Activated naive CD8-positive, alpha-beta T cell (primary cell): Measurements from ENCODE around the gene EXOC4.

Experiments used
- H3K27ac Mint-ChIP-seq: one replicate; pipeline ENCODE4 v1.8.0; 2021; ENCODE audit warnings: mixed read lengths
- H3K27me3 Mint-ChIP-seq: one replicate; pipeline ENCODE4 v1.8.0; 2021; ENCODE audit warnings: mixed read lengths
- H3K36me3 Mint-ChIP-seq: one replicate; pipeline ENCODE4 v1.8.0; 2021; ENCODE audit warnings: mixed read lengths
- H3K4me1 Mint-ChIP-seq: one replicate; pipeline ENCODE4 v1.8.0; 2021; ENCODE audit warnings: low read depth, mixed read lengths
- H3K4me3 Mint-ChIP-seq: one replicate; pipeline ENCODE4 v1.8.0; 2021; ENCODE audit warnings: mild to moderate bottlenecking, mixed read lengths
- H3K9me3 Mint-ChIP-seq: one replicate; pipeline ENCODE4 v1.8.0; 2021; ENCODE audit warnings: low read depth, mixed read lengths

EXOC4 gene

DNA sequence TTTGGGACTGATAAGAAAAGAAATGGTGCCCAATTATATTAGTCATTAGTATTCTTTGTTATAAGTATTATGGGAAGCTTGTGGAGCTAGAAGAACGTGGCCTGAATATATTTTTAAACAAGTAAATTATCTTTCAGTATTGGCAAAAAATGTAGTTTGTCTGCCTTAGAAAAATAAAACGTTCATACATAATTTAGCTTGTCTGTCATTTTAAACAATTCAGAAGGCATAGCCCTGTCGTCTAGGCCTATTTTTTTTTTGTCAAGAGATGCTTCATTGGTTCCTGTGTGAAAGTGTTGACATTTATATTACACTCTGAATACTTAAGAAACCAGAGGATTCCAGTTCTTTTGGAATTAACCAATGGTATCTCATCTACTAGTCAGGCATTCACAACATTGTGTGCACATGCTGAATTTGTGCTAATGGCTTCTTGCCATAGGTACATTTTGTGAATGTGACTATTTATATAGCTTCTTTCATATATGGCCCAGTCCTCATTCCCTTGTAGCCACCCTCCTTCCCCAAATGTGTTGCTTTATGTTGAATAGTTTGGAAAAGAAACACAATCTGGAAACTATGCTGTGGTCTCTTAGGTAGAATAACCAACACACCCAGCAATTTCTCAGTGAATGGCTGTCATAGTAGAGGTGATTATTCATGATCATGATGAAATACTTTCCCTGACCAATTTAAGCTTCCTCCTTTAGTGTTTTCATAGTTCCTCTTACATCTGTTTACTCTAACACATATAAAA lies 435.8 kb downstream of the EXOC4 start:
- H3K4me3 Mint-ChIP-seq = no peak overlapping the region
- no peaks in the 10 kb centered on the region for H3K27me3 Mint-ChIP-seq
- H3K27ac Mint-ChIP-seq = no peak overlapping the region
- H3K4me1 Mint-ChIP-seq = no peaks in the 10 kb centered on the region
- H3K9me3 Mint-ChIP-seq = no peaks in the 10 kb centered on the region
- H3K36me3 Mint-ChIP-seq = peaks cover 13% of the 10 kb centered on the region

DNA sequence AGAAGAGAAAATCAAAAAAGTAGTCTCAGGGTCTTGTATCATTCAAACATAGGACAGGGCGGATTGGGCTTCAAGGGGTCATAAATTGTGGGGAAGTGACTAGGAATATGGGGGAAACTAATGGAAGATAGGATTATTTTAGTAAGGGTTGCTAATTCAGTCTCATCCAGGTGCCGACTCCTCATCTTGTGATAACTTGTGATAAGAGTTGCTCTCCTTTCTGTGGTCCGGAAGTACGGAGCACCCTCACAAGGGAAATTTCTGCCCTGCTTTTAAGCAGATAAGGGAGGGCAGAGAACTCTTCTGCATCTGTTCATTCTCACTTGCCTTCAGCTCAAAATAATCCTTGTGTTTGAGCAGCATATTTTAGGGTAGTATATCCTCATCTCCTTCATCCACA lies 437.9 kb downstream of the EXOC4 start:
- Mint-ChIP-seq H3K27ac (no peak overlapping the region), H3K4me1 (no peaks in the 10 kb centered on the region), H3K27me3 (no peaks in the 10 kb centered on the region)

DNA sequence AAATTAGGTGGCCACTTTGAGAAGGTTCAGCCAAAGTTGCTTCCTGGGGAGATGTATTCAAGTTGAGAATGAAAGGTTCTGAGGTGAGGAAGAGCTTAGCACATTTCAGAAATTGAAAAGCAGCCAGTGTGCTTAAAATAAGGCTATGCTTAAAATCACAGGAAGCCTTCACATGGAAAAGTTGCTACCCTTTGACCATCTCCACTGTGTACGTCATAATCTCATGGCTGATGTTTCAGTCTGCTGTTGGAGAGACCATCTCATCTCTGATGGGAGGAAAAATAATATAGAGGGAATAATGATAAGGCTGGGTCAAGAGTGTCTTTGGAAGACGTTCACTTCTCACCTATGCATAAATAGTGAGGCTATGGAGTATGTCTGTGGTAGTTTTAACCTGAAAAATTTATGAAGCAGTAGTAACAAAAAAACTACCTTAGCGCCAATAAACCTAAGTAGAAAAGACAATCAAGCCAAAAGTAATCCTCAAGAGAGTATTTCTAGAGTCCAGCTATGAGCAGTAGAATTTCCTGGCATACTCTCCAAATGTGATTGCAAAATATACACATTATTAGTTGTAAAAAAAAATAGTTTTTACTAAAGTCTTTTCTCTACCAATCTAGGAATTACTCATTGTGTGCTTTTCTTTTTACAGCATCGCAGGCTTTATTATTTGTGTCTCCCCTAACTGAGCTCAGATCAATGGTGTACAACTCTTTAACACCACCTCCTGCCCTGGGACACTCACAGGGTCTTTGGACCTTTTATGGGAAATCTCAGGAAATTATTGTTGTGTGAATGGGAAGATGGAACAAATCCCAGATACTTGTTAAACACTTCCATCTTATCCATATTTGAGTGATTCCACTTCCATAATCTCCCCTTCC lies 439.1 kb downstream of the EXOC4 start:
- Mint-ChIP-seq H3K36me3 (peaks cover 10% of the 10 kb centered on the region), H3K4me1 (no peaks in the 10 kb centered on the region), H3K4me3 (no peak overlapping the region), H3K27ac (no peak overlapping the region), H3K9me3 (no peaks in the 10 kb centered on the region), H3K27me3 (no peaks in the 10 kb centered on the region)

More for the DNA sequence above, 437.9 kb downstream of the EXOC4 start:
- H3K36me3 Mint-ChIP-seq = peaks cover 14% of the 10 kb centered on the region
- H3K9me3 Mint-ChIP-seq = no peaks in the 10 kb centered on the region
- H3K4me3 Mint-ChIP-seq = no peak overlapping the region

DNA sequence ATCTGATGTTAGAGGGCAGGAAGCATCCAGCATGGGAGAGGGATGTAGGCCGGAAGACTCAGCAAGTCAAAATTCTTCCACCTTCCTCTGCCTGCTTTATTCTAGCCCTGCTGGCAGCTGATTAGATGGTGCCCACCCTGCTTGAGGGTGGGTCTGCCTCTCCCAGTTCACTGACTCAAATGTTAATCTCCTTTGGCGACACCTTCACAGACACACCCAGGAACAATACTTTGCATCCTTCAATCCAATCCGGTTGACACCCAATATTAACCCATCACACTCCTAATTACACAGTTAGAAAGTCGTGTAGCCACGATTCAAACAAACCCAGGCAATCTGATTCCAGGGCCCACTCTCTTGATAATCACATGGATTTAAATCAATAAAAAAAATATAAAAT lies 440.4 kb downstream of the EXOC4 start:
- no peak overlapping the region for H3K27ac Mint-ChIP-seq
- no peak overlapping the region for H3K4me3 Mint-ChIP-seq
- no peaks in the 10 kb centered on the region for H3K4me1 Mint-ChIP-seq
- no peaks in the 10 kb centered on the region for H3K9me3 Mint-ChIP-seq
- H3K27me3 Mint-ChIP-seq = no peaks in the 10 kb centered on the region
- H3K36me3 Mint-ChIP-seq = peaks cover 8% of the 10 kb centered on the region

DNA sequence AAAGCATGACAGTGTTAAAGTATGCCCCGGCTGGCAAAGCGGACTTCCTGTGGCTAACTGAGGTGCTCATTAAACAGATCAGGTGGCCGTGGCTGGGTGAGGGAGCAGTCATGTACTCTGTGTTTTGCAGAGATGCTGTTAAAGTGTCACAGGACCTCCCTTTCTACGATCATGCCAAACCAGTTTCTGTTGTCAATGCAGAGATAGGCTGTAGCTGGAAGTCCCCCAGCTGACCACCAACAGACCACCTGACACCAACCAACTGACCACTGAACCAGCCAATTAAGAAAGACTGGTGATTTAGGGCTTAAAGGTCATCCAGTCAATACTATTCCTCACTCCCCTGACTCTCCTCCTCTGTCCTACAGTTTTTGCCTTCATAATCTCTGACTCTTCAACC lies 443.2 kb downstream of the EXOC4 start:
- H3K27ac Mint-ChIP-seq = no peak overlapping the region
- H3K36me3 Mint-ChIP-seq = peaks cover 2% of the 10 kb centered on the region
- no peaks in the 10 kb centered on the region for H3K27me3 Mint-ChIP-seq
- no peak overlapping the region for H3K4me3 Mint-ChIP-seq
- H3K9me3 Mint-ChIP-seq = no peaks in the 10 kb centered on the region
- H3K4me1 Mint-ChIP-seq = no peaks in the 10 kb centered on the region

DNA sequence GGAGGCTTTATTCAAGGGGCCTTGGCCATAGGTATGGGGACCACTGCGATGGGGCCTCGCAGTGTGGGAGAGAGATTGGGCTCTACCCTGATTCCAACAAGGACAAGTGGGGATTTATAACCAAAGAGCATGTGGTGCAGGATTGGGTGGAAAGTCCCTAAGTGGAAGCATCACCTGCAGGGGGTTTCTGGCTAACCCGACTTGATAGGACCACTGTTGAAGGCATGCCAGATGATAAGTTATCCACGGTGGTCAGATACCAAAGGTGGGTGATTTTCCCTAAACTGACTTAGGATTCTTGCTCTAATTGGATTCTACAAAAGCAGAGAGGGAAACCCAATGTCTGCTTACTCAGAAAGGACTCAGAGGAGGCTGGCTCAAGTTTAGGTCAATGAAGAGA lies 444.7 kb downstream of the EXOC4 start:
- H3K4me1 Mint-ChIP-seq = no peaks in the 10 kb centered on the region
- no peaks in the 10 kb centered on the region for H3K27me3 Mint-ChIP-seq
- H3K9me3 Mint-ChIP-seq = no peaks in the 10 kb centered on the region
- H3K27ac Mint-ChIP-seq = no peak overlapping the region
- H3K4me3 Mint-ChIP-seq = no peak overlapping the region
- peaks cover 2% of the 10 kb centered on the region for H3K36me3 Mint-ChIP-seq

DNA sequence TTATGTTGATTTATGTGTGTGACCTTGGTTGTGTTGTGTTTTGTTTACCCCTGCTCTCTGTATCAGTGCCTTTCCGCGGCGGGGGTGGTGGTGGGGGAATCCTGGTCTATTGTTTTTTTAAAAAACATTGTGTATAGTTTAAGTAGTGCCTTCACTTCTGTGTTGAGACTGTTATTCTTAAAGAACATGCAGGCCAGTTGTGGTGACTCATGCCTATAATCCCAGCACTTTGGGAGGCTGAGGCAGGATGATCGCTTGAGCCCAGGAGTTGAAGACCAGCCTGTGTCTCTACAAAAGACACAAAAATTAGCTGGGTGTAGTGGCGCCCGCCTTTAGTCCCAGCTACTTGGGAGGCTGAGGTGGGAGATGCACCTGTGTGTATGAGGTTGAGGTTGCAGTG lies 445.2 kb downstream of the EXOC4 start:
- Mint-ChIP-seq H3K4me3 (no peak overlapping the region), H3K4me1 (no peaks in the 10 kb centered on the region)

DNA sequence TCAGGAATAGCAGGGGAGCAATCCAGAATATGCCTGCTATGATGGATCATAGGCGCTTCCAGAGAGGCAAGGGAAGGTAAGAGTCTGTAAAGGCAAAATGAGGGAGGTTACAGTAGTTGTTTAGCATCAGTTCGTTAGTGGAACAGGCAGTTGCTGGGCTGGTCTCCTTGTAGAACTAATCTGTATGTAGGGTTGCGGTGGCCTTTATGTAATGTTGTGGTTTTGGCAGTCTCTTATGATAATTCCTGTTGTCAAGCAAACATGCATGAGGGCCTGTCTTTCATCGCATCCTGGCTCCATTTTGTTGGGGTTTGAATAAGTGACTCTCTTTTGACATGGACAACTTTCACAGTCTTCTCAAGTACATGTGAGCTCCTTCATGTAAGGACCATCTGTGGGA lies 446.5 kb downstream of the EXOC4 start:
- no peaks in the 10 kb centered on the region for H3K9me3 Mint-ChIP-seq
- no peak overlapping the region for H3K27ac Mint-ChIP-seq
- H3K36me3 Mint-ChIP-seq = peaks cover 6% of the 10 kb centered on the region
- H3K4me1 Mint-ChIP-seq = no peaks in the 10 kb centered on the region
- no peak overlapping the region for H3K4me3 Mint-ChIP-seq
- no peaks in the 10 kb centered on the region for H3K27me3 Mint-ChIP-seq

More for the DNA sequence above, 445.2 kb downstream of the EXOC4 start:
- peaks cover 6% of the 10 kb centered on the region for H3K36me3 Mint-ChIP-seq
- no peaks in the 10 kb centered on the region for H3K27me3 Mint-ChIP-seq
- H3K27ac Mint-ChIP-seq = no peak overlapping the region
- H3K9me3 Mint-ChIP-seq = no peaks in the 10 kb centered on the region

DNA sequence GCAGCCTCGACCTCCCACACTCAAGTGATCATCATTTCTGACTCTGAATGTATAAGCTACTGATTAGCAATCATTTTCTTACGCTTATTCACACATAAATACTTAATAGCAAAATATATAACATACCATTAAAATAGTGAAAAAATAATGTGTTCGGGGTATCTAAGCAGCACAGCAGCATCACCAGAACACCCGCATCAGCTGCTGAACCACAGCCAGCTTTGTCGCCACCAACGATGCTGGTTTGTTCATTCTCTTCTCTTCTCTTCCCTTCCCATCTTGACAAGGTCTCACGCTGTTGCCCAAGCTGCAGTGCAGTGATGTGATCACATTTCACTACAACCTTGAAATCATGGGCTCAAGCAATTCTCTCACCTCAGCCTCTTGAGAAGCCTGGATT lies 449.2 kb downstream of the EXOC4 start:
- Mint-ChIP-seq H3K4me1 (no peaks in the 10 kb centered on the region), H3K27me3 (no peaks in the 10 kb centered on the region)

DNA sequence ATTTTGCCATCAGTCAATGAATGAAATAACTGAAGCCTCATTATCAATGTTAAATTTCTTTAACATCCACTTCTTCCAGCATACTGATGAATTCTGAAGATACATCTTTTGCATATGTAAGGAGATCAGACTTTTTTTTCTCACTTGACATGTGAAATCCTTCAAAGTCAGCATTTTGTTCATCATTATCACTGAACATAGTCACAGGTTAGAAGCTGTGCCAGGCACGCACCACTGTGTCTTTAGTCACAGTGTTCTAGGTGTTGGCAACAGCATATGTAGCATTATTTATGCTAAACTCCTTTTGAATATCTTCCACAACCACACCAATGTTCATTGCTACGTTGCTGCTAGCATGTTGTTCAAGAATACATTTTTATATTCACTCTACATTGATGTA lies 450.1 kb downstream of the EXOC4 start:
- H3K4me1 Mint-ChIP-seq = no peaks in the 10 kb centered on the region
- no peak overlapping the region for H3K27ac Mint-ChIP-seq
- no peak overlapping the region for H3K4me3 Mint-ChIP-seq
- peaks cover 4% of the 10 kb centered on the region for H3K36me3 Mint-ChIP-seq
- no peaks in the 10 kb centered on the region for H3K9me3 Mint-ChIP-seq
- no peaks in the 10 kb centered on the region for H3K27me3 Mint-ChIP-seq

More for the DNA sequence above, 449.2 kb downstream of the EXOC4 start:
- Mint-ChIP-seq H3K27ac (no peak overlapping the region), H3K4me3 (no peak overlapping the region), H3K9me3 (no peaks in the 10 kb centered on the region), H3K36me3 (peaks cover 4% of the 10 kb centered on the region)

DNA sequence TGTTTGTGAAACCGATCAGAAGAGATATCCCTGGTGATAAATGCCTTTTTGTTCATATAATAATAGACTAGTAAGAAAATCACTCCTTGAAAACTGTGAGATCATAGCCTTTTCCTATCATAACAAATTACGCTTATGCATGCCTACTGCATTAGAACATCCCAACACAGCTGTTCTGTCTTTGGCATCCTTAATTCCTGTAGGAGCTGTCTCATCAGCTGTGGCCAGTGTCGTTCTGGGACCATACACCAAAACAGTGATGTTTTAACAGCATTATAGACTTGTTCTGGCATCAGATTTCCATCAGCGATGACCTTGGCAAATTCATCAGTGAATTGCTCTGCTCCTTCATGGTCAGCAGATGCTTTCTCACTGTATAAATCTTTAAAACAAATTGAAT lies 450.7 kb downstream of the EXOC4 start:
- peaks cover 6% of the 10 kb centered on the region for H3K36me3 Mint-ChIP-seq
- H3K27ac Mint-ChIP-seq = no peak overlapping the region
- H3K27me3 Mint-ChIP-seq = no peaks in the 10 kb centered on the region
- H3K4me3 Mint-ChIP-seq = no peak overlapping the region
- no peaks in the 10 kb centered on the region for H3K9me3 Mint-ChIP-seq
- H3K4me1 Mint-ChIP-seq = no peaks in the 10 kb centered on the region

DNA sequence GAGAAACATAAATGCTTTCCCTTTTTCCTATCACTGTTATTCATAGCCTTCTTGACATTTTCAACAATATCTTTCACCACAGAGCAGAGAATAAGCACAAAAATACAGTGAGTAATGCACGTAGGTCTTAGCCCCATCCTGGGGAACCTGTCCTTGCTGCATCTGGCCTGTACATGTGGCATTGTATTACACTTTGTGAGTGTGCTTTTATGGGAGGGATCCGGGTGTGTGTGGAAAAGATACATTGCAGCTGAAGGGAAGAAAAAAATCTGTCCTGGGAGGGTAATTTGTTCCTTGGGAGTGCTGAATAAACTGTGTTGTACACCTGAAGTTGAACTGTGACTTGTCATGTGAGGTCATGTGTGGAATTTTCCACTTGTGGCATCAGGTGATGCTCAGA lies 451.6 kb downstream of the EXOC4 start:
- H3K4me1 Mint-ChIP-seq = no peaks in the 10 kb centered on the region
- no peaks in the 10 kb centered on the region for H3K9me3 Mint-ChIP-seq
- H3K27me3 Mint-ChIP-seq = no peaks in the 10 kb centered on the region
- no peak overlapping the region for H3K4me3 Mint-ChIP-seq
- no peak overlapping the region for H3K27ac Mint-ChIP-seq
- H3K36me3 Mint-ChIP-seq = peaks cover 11% of the 10 kb centered on the region

DNA sequence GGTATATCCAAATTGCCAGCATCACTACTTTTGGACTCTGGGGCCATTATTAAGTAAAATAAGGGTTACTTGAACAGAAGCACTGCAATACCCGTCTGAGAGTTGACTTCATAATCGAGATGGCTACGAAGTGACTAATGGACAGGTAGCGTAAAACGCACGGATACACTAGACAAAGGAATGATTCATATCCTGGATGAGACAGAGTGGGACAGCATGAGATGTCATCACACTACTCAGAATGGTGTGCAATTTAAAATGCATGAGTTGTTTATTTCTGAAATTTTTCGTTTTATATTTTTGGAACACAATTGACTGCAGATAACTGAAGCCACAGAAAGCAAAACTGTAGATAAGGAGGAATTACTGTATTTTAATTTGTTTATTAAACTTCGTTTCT lies 452.7 kb downstream of the EXOC4 start:
- Mint-ChIP-seq H3K9me3 (no peaks in the 10 kb centered on the region), H3K4me1 (no peaks in the 10 kb centered on the region), H3K36me3 (peaks cover 13% of the 10 kb centered on the region), H3K4me3 (no peak overlapping the region), H3K27me3 (no peaks in the 10 kb centered on the region), H3K27ac (no peak overlapping the region)

DNA sequence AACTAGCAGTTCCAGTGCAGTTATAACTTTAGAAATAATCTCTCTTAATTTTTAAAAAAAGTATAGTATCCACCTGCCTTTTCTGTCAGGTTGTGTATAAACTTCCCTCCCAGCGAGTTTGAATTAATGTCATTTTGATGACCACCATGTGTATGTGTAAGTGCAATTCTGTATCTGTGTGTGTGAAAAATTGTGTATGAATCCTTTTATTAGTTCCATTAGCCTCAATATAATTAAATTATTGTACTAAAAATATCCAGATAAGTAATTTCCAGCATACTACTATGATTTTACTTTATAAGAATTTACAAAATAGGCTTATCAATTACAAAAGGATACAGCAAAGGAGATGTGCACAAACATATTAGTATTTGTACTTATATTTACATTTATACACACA lies 453.1 kb downstream of the EXOC4 start:
- no peaks in the 10 kb centered on the region for H3K27me3 Mint-ChIP-seq
- H3K9me3 Mint-ChIP-seq = no peaks in the 10 kb centered on the region
- H3K36me3 Mint-ChIP-seq = peaks cover 16% of the 10 kb centered on the region
- H3K4me3 Mint-ChIP-seq = no peak overlapping the region
- H3K4me1 Mint-ChIP-seq = no peaks in the 10 kb centered on the region
- H3K27ac Mint-ChIP-seq = no peak overlapping the region

DNA sequence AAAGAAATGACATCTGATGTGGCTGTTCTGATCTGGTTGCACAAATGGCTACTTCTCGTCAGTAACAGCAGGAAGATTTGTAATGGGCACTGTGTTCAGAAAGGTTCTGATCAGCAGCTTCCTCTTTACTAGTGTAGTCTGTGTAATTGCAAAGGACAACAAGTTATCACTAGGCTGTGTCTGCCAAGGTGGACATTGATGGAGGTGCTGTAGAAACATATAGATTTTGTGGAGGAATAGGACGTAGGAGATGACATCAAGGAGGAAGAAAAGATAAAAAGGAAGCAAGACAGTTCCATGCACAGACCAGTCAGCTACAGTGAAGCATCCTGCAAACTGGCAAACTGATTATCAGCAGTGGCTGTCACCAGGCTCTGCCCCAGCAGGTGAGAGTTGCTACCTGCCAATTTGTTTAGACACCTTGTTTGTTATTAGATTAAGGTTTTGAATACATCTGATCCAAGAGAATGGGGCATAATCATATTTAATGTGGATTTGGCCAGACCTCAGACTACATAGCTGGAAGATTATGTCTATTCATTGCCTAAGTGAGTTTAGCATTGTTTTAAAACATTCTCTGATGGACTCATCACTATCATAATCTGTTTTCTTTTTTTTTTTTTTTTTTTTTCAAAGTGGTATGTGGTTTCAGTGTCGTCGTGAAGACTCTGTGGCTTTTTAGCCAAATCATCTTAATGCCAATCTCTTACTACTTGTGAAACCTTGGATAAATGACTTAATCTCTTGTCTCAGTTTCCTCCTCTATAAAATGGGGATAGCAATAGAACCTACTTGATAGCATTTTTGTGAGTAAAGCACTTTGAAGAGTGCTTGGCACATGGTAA lies 456.4 kb downstream of the EXOC4 start:
- H3K4me1 Mint-ChIP-seq = no peaks in the 10 kb centered on the region
- H3K9me3 Mint-ChIP-seq = no peaks in the 10 kb centered on the region
- no peaks in the 10 kb centered on the region for H3K27me3 Mint-ChIP-seq
- H3K4me3 Mint-ChIP-seq = no peak overlapping the region
- H3K36me3 Mint-ChIP-seq = peaks cover 14% of the 10 kb centered on the region
- no peak overlapping the region for H3K27ac Mint-ChIP-seq
